ENCODE results near the gene ASPSCR1. TPM values are rescaled to one million over a fixed set of nuclear protein-coding genes. Genes with fewer than 3 reads are reported as not detected.
"Not testable (repeated sequence)": the region's sequence is repeated elsewhere in the genome, so short reads cannot be mapped to it uniquely, and the experiment has no call there.

Gene ASPSCR1
- total RNA-seq, 1 donor from 2014 or later, result 50.0 TPM

DNA sequence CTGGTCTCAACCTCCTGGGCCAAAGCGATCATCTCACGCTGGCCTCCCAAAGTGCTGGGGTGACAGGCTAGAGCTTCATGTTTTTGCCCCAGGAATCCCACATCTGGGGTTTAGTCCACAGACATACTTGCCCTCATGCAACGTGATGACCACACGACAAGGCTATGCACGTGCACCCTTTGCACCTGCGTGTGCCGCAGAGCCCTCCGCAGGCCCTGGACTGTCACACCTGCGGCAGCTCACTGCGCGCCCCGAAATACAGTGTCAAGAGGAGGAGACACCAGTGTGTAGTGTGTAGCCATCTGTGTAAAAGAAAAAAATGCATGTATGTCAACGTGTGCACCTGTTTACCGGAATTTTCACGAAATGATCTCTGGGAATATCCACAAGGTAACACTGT is 26.9 kb upstream of the ASPSCR1 start:
- no peaks in the 10 kb centered on the region for H3K9me3 Mint-ChIP-seq
- no peaks in the 10 kb centered on the region for H3K4me1 Mint-ChIP-seq
- TF ChIP-seq, protein P1, sequence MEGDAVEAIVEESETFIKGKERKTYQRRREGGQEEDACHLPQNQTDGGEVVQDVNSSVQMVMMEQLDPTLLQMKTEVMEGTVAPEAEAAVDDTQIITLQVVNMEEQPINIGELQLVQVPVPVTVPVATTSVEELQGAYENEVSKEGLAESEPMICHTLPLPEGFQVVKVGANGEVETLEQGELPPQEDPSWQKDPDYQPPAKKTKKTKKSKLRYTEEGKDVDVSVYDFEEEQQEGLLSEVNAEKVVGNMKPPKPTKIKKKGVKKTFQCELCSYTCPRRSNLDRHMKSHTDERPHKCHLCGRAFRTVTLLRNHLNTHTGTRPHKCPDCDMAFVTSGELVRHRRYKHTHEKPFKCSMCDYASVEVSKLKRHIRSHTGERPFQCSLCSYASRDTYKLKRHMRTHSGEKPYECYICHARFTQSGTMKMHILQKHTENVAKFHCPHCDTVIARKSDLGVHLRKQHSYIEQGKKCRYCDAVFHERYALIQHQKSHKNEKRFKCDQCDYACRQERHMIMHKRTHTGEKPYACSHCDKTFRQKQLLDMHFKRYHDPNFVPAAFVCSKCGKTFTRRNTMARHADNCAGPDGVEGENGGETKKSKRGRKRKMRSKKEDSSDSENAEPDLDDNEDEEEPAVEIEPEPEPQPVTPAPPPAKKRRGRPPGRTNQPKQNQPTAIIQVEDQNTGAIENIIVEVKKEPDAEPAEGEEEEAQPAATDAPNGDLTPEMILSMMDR (IDR thresholded peaks at IDR 0.05), result no peak
- ATAC-seq (ENCODE audit: low read depth) (no peak), DNase-seq (no peak)
- intact Hi-C loops (cut with micrococcal nuclease), result no loop called here
- H3K4me3 Mint-ChIP-seq, result no peak overlapping the region
- CTCF ChIA-PET, result interaction anchor here (0.6 kb wide), 1 partner anchor 9 kb away, joined by 3 read pairs; no protein-coding TSS in a partner anchor
- no peaks in the 10 kb centered on the region for H3K36me3 Mint-ChIP-seq (ENCODE audit: low read depth)
- POLR2A ChIA-PET, result no interaction called here
- H3K27ac Mint-ChIP-seq, result no peak overlapping the region
- H3K27me3 Mint-ChIP-seq, result peaks cover 4% of the 10 kb centered on the region

DNA sequence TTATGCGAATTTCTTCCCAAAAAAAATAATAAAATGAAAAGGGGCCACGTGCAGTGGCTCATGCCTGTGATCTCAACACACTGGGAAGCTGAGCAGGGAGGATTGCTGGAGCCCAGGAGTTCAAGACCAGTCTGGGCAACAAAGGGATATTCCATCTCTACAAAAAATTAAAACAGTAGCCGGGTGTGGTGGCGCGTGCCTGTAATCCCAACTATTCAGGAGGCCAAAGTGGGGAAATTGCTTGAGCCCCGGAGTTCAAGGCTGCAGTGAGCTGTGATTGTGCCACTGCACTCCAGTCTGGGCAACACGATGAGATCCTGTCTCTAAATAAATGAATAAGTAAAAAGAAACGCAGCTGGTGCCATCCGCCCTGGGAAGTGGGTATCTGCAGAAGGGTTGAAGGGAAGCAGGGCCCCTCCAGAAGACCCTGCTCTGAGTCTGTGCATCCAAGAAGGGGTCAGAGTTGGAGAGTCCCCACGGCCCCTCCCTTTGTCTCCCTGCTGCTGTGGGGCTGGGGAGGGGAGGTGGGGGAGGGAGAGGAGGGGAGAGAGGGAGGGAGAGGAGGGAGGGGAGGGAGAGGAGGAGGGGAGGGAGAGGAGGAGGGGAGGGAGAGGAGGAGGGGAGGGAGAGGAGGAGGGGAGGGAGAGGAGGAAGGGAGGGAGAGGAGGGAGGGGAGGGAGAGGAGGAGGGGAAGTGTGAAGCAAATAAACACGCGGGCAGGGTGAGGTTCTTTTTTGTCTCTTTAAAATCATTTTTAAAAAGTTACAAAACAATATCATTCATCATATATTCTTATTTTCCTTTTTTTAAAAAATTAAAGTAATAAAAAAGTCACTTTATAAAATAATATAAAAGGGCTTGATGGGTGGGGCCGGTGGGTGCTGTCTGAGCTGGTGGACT is 25.4 kb upstream of the ASPSCR1 start:
- peaks cover 3% of the 10 kb centered on the region for H3K27me3 Mint-ChIP-seq
- intact Hi-C loops (cut with micrococcal nuclease), result no loop called here
- ATAC-seq (ENCODE audit: low read depth) (no peak), DNase-seq (no peak)
- ChIA-PET POLR2A (interaction anchor here (0.6 kb wide), 1 partner anchor 392 kb away, joined by 6 read pairs; no protein-coding TSS in a partner anchor), CTCF (no interaction called here)
- no peak overlapping the region for H3K27ac Mint-ChIP-seq
- H3K36me3 Mint-ChIP-seq (ENCODE audit: low read depth), result no peaks in the 10 kb centered on the region
- no peaks in the 10 kb centered on the region for H3K9me3 Mint-ChIP-seq
- TF ChIP-seq, protein P1 (IDR thresholded peaks at IDR 0.05), result no peak
- no peaks in the 10 kb centered on the region for H3K4me1 Mint-ChIP-seq
- H3K4me3 Mint-ChIP-seq, result no peak overlapping the region

DNA sequence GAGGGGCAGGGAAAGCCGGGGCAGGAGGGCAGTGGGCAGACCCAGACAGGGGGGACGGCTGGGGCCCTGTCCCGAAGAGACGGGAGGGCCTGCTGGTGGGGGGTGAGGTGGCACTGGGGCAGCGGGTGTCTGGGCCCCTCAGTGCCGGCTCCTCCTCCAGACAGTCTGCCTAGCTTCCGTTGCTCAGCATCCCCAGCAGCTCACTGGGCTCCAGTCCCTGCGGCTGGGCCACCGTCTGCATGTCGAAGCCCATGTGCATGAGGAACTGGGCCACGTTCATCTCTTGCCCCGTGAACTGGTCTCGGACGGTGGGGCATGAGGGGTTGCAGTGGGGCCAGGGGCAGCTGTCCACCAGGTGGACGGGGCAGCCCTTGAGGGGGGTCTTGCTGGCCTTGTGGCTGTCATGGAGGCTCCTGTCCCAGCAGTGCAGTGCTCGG is 24.6 kb upstream of the ASPSCR1 start:
- ChIA-PET CTCF (no interaction called here), POLR2A (no interaction called here)
- intact Hi-C loops (cut with micrococcal nuclease), result no loop called here
- no peaks in the 10 kb centered on the region for H3K4me1 Mint-ChIP-seq
- no peak overlapping the region for H3K27ac Mint-ChIP-seq
- H3K9me3 Mint-ChIP-seq, result no peaks in the 10 kb centered on the region
- no peak for DNase-seq
- no peak for ATAC-seq (ENCODE audit: low read depth)
- peaks cover 5% of the 10 kb centered on the region for H3K27me3 Mint-ChIP-seq
- TF ChIP-seq, protein P1 (IDR thresholded peaks at IDR 0.05), result no peak
- no peak overlapping the region for H3K4me3 Mint-ChIP-seq
- no peaks in the 10 kb centered on the region for H3K36me3 Mint-ChIP-seq (ENCODE audit: low read depth)

DNA sequence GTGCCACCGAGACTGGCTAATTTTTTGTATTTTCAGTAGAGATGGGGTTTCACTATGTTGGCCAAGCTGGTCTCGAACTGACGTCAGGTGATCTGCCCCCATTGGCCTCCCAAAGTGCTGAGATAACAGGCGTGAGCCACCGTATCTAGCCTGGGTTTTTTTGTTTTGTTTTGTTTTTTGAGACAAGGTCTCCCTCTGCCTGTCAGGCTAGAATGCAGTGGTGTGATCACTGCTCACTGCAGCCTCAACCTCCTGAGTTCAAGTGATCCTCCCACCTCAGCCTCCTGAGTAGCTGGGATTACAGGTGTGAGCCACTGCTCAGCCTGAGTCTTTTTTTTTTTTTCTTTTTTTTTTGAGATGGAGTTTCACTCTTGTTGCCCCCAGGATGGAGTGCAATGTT is 24.0 kb upstream of the ASPSCR1 start:
- ATAC-seq (ENCODE audit: low read depth); H3K9me3 Mint-ChIP-seq; DNase-seq; H3K27me3 Mint-ChIP-seq; H3K36me3 Mint-ChIP-seq (ENCODE audit: low read depth); H3K4me3 Mint-ChIP-seq; intact Hi-C loops (cut with micrococcal nuclease); H3K4me1 Mint-ChIP-seq; H3K27ac Mint-ChIP-seq: not testable (repeated sequence)
- ChIA-PET POLR2A (interaction anchor here (0.6 to 0.7 kb wide), 2 partner anchors 22 to 38 kb away, joined by 3 to 4 read pairs; no protein-coding TSS in a partner anchor), CTCF (interaction anchor here (1.2 kb wide), 1 partner anchor 84 kb away, joined by 4 read pairs; no protein-coding TSS in a partner anchor)

DNA sequence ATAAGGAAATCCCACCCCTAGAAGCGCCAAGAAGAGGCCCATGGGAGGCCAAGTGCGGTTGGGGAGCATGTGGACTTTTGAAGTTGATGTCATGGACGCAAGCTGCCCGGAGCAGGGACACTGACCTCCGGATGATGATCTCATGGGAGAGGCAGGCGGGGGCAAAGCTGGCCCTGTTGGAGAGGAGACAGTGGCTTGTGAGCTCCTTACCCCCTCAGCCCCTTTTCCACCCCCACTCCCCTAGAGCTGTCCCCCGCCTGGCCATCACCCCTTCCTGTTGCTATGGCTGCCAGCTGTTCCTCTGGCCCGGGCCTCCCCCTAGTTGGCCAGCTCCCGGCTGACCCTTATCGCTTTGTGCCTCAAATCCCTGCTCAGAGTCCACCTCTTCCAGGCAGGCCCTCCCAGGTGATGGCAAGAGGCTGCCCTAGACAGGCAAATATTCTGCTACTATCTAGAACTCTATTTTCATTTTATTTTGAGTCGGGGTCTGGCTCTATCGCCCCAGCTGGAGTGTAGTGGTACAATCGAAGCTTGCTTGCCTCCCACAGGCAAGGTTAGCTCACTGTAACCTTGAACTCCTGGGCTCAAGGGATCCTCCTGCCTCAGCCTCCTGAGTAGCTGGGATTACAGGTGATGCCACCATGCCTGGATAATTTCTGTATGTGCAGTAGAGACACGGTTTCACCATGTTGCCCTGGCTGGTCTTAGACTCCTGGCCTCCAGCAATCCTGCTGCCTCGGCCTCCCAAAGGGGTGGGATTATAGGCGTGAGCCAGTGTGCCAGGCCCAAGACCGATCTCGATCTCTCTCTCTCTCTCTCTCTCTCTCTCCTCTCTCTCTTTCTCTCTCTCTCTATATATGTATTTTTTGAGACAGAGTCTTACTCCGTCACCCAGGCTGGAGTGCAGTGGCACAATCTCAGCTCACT is 23.0 kb upstream of the ASPSCR1 start:
- intact Hi-C loops (cut with micrococcal nuclease), result no loop called here
- DNase-seq, result no peak
- H3K4me3 Mint-ChIP-seq, result no peak overlapping the region
- no peaks in the 10 kb centered on the region for H3K36me3 Mint-ChIP-seq (ENCODE audit: low read depth)
- H3K9me3 Mint-ChIP-seq, result no peaks in the 10 kb centered on the region
- TF ChIP-seq, protein P1 (IDR thresholded peaks at IDR 0.05), result no peak
- peaks cover 13% of the 10 kb centered on the region for H3K27me3 Mint-ChIP-seq
- ChIA-PET POLR2A (no interaction called here), CTCF (interaction anchor here (1.2 kb wide), 1 partner anchor 85 kb away, joined by 4 read pairs; no protein-coding TSS in a partner anchor)
- no peak for ATAC-seq (ENCODE audit: low read depth)
- no peak overlapping the region for H3K27ac Mint-ChIP-seq
- H3K4me1 Mint-ChIP-seq, result peaks cover 4% of the 10 kb centered on the region

Data from activated B cell treated with CpG ODN at 0.5 μM for 24 hours (primary cell).